HEK293 (cell line): ENCODE results near the gene TAF6L.

Experiments
- CTCF ChIA-PET: fragments of 350-600 bp; formaldehyde crosslinking; extraction: SDS; loops from one replicate; lab custom pipeline; 2021; ENCODE audit warnings: antibody characterized with exemption; lab: Yijun Ruan, JAX
- POLR2A ChIA-PET: fragments of 300-600 bp; formaldehyde crosslinking; extraction: SDS; loops from one replicate; lab custom pipeline; 2020; ENCODE audit warnings: antibody characterized with exemption, inconsistent platforms; lab: Yijun Ruan, JAX
- H3K27ac ChIP-seq: fragments of 200-500 bp; sonication (Bioruptor generic); 2 replicates; pipeline ENCODE4 v1.5.1; 2014; ENCODE audit warnings: low read depth, low read length, control low read depth, inconsistent platforms; ENCODE audit errors: extremely low read depth
- H3K36me3 ChIP-seq, 2 experiments: fragments of 200-500 bp in 1 of 2; sonication (Bioruptor generic) in 1 of 2; 1 replicate in 1 of 2; 2 replicates in 1 of 2; pipeline ENCODE4 v1.5.1; 2014 to 2017; ENCODE audit warnings: inconsistent platforms in 2 of 2, low read length in 2 of 2; ENCODE audit not compliant: control insufficient read depth in 2 of 2, insufficient read depth in 1 of 2
- H3K4me1 ChIP-seq: fragments of 200-500 bp; sonication (Bioruptor generic); 2 replicates; pipeline ENCODE4 v1.5.1; 2014; ENCODE audit warnings: mild to moderate bottlenecking, low read length, inconsistent platforms; ENCODE audit not compliant: control insufficient read depth, insufficient read depth
- H3K4me3 ChIP-seq: 2 replicates; pipeline ENCODE4 v1.5.1; 2011; ENCODE audit warnings: low read depth, mild to moderate bottlenecking, control low read depth, low read length, moderate library complexity
- H3K9me3 ChIP-seq: fragments of 200-500 bp; sonication (Bioruptor generic); 2 replicates; pipeline ENCODE4 v1.5.1; 2014; ENCODE audit warnings: low read depth, low read length, inconsistent platforms; ENCODE audit not compliant: control insufficient read depth, insufficient read depth
- KLF8 ChIP-seq: fragments of 450-650 bp; formaldehyde crosslinking; IDR thresholded peaks from 2 replicates; pipeline ENCODE4 v1.5.1; 2016; ENCODE audit warnings: missing biosample characterization, missing genetic modification characterization
- OSR2 ChIP-seq: fragments of 450-650 bp; formaldehyde crosslinking; IDR thresholded peaks from 2 replicates; pipeline ENCODE4 v1.5.1; 2016; ENCODE audit warnings: missing biosample characterization, missing genetic modification characterization
- PRDM10 ChIP-seq: fragments of 450-650 bp; formaldehyde crosslinking; IDR thresholded peaks from 2 replicates; pipeline ENCODE4 v1.5.1; 2016; ENCODE audit warnings: missing biosample characterization, missing genetic modification characterization
- SP2 ChIP-seq: fragments of 450-650 bp; formaldehyde crosslinking; IDR thresholded peaks from 2 replicates; pipeline ENCODE4 v1.5.1; 2016; ENCODE audit warnings: missing biosample characterization, missing genetic modification characterization
- ZBTB44 ChIP-seq: fragments of 450-650 bp; IDR thresholded peaks from 2 replicates; pipeline ENCODE4 v1.5.1; 2018; ENCODE audit warnings: missing biosample characterization, mild to moderate bottlenecking, missing genetic modification characterization
- ZNF138 ChIP-seq: fragments of 450-650 bp; formaldehyde crosslinking; IDR thresholded peaks from 2 replicates; pipeline ENCODE4 v1.5.1; 2016; ENCODE audit warnings: missing biosample characterization, missing genetic modification characterization, borderline replicate concordance
- ZNF184 ChIP-seq: fragments of 450-650 bp; IDR thresholded peaks from 2 replicates; pipeline ENCODE4 v1.5.1; 2018; ENCODE audit warnings: missing biosample characterization, mild to moderate bottlenecking, missing genetic modification characterization
- ZNF211 ChIP-seq: fragments of 450-650 bp; formaldehyde crosslinking; IDR thresholded peaks from 2 replicates; pipeline ENCODE4 v1.5.1; 2016; ENCODE audit warnings: low read depth, missing biosample characterization, missing genetic modification characterization
- ZNF280D ChIP-seq: fragments of 450-650 bp; formaldehyde crosslinking; IDR thresholded peaks from 2 replicates; pipeline ENCODE4 v1.5.1; 2016; ENCODE audit warnings: missing biosample characterization, missing genetic modification characterization
- ZNF335 ChIP-seq: fragments of 450-650 bp; formaldehyde crosslinking; conservative IDR thresholded peaks from 2 replicates; pipeline ENCODE4 v1.5.1; 2016; ENCODE audit warnings: missing biosample characterization, missing genetic modification characterization
- ZNF362 ChIP-seq: fragments of 450-650 bp; formaldehyde crosslinking; IDR thresholded peaks from 2 replicates; pipeline ENCODE4 v1.5.1; 2016; ENCODE audit warnings: missing biosample characterization, missing genetic modification characterization
- ZNF366 ChIP-seq: fragments of 450-650 bp; formaldehyde crosslinking; conservative IDR thresholded peaks from 2 replicates; pipeline ENCODE4 v1.5.1; 2016; ENCODE audit warnings: missing biosample characterization, missing genetic modification characterization
- ZNF610 ChIP-seq: fragments of 450-650 bp; formaldehyde crosslinking; IDR thresholded peaks from 2 replicates; pipeline ENCODE4 v1.5.1; 2016; ENCODE audit warnings: missing biosample characterization, missing genetic modification characterization, borderline replicate concordance
- ZSCAN5A ChIP-seq: fragments of 450-650 bp; formaldehyde crosslinking; IDR thresholded peaks from 2 replicates; pipeline ENCODE4 v1.5.1; 2016; ENCODE audit warnings: missing biosample characterization, missing genetic modification characterization

The TAF6L gene

GRCh38 chr11:62727165-62727871, 43.9 kb upstream of the TAF6L start, which contains the start of gene HNRNPUL2 (continued):
- 0 out of 2 replicates have a peak, but pooled peaks have one; percentile 41 for TF ChIP-seq ZBTB44
- 0 out of 2 replicates have a peak, but pooled peaks have one; percentile 40 for TF ChIP-seq KLF8 (tag by site-specific recombination)
- peak; percentile 78 for TF ChIP-seq ZNF335 (tag by site-specific recombination)
- TF ChIP-seq ZNF211, result no peak
- no peak for TF ChIP-seq ZNF280D (tag by site-specific recombination)
- no peak for TF ChIP-seq ZNF366 (tag by site-specific recombination)
- peak; percentile 58; the same call in 1 of the 2 replicates for TF ChIP-seq ZNF610 (tag by site-specific recombination)
- no peak for TF ChIP-seq ZSCAN5A
- TF ChIP-seq OSR2 (tag by site-specific recombination), result no peak; the same call in 1 of the 2 replicates
- TF ChIP-seq ZNF138, result no peak

GRCh38 chr11:62727872-62728170, 43.4 kb upstream of the TAF6L start:
- CTCF ChIA-PET, result interaction anchor here (0.5 to 1.0 kb wide), 4 partner anchors 58 to 367 kb away, joined by 3 to 5 read pairs (median 4); partner anchors contain the start of genes C11orf98 and CSKMT
- H3K4me1 ChIP-seq, result peaks cover 4% of the 10 kb centered on the region; the same call in 1 of the 2 replicates
- TF ChIP-seq SP2 (tag by site-specific recombination), result peak; percentile 58
- TF ChIP-seq PRDM10 (tag by site-specific recombination), result peak; percentile 96
- no peak for TF ChIP-seq ZNF184 (tag by site-specific recombination)
- peak; percentile 97 for TF ChIP-seq ZNF362 (tag by site-specific recombination)

More at GRCh38 chr11:62727872-62728170, 43.4 kb upstream of the TAF6L start:
- H3K27ac ChIP-seq, result peak overlapping the region; percentile 98
- peak overlapping the region; percentile 93 for H3K4me3 ChIP-seq
- no peaks in the 10 kb centered on the region for H3K9me3 ChIP-seq
- POLR2A ChIA-PET, result interaction anchor here (0.5 to 10.0 kb wide), 38 partner anchors 10 to 163 kb away, joined by 3 to 137 read pairs (median 7); partner anchors contain the start of genes BSCL2, C11orf98, CSKMT and EEF1G
- peaks cover 12 to 45% of the 10 kb centered on the region in 2 experiments; a peak in 2 of 3 replicates for H3K36me3 ChIP-seq
